ENCODE data around the gene MORN1.

Gene MORN1

GRCh38 chr1:2310332-2311183, 80.8 kb downstream of the MORN1 start:
- H3K4me1 ChIP-seq (ENCODE audit: low read length) = peaks cover 14% of the 10 kb centered on the region

GRCh38 chr1:2308844-2309243, 82.5 kb downstream of the MORN1 start:
- H3K79me2 ChIP-seq (ENCODE audit: low read length) = no peaks in the 10 kb centered on the region
- peaks cover 4% of the 10 kb centered on the region for H3K36me3 ChIP-seq (replicated peaks; ENCODE audit: low read depth, low read length)
- H3K4me1 ChIP-seq (ENCODE audit: low read length) = peaks cover 14% of the 10 kb centered on the region

More at GRCh38 chr1:2310332-2311183, 80.8 kb downstream of the MORN1 start:
- no peak overlapping the region for H3K27ac ChIP-seq (ENCODE audit: low read length)
- H3K27me3 ChIP-seq (ENCODE audit: low read depth, low read length) = no peaks in the 10 kb centered on the region
- H3K79me2 ChIP-seq (ENCODE audit: low read length) = no peaks in the 10 kb centered on the region
- H3K9ac ChIP-seq (ENCODE audit: low read length) = no peak overlapping the region
- no peaks in the 10 kb centered on the region for H4K20me1 ChIP-seq (ENCODE audit: insufficient read depth, low read length)
- TF ChIP-seq EZH2phosphoT487 (IDR thresholded peaks at IDR 0.05; ENCODE audit: low read depth) (no peak), CTCF (IDR thresholded peaks at IDR 0.05; ENCODE audit: low read depth, low read length) (no peak)
- H3K4me2 ChIP-seq (ENCODE audit: low read length) = no peak overlapping the region
- no peaks in the 10 kb centered on the region for H3K9me3 ChIP-seq (ENCODE audit: insufficient read depth, low read length)
- H3K4me3 ChIP-seq (ENCODE audit: low read length) = no peak overlapping the region
- H2AFZ ChIP-seq (ENCODE audit: low read depth, low read length) = no peak overlapping the region
- peaks cover 4% of the 10 kb centered on the region for H3K36me3 ChIP-seq (replicated peaks; ENCODE audit: low read depth, low read length)

GRCh38 chr1:2307972-2308371, 83.4 kb downstream of the MORN1 start:
- Histone ChIP-seq H4K20me1 (ENCODE audit: insufficient read depth, low read length) (no peaks in the 10 kb centered on the region), H3K27ac (ENCODE audit: low read length) (no peak overlapping the region), H3K4me2 (ENCODE audit: low read length) (no peak overlapping the region), H3K79me2 (ENCODE audit: low read length) (no peaks in the 10 kb centered on the region), H3K27me3 (ENCODE audit: low read depth, low read length) (no peaks in the 10 kb centered on the region), H3K36me3 (replicated peaks; ENCODE audit: low read depth, low read length) (peaks cover 4% of the 10 kb centered on the region), H3K9ac (ENCODE audit: low read length) (no peak overlapping the region), H3K9me3 (ENCODE audit: insufficient read depth, low read length) (no peaks in the 10 kb centered on the region), H3K4me3 (ENCODE audit: low read length) (no peak overlapping the region), H2AFZ (ENCODE audit: low read depth, low read length) (no peak overlapping the region), H3K4me1 (ENCODE audit: low read length) (peaks cover 14% of the 10 kb centered on the region)
- TF ChIP-seq CTCF (IDR thresholded peaks at IDR 0.05; ENCODE audit: low read depth, low read length) (no peak), EZH2phosphoT487 (IDR thresholded peaks at IDR 0.05; ENCODE audit: low read depth) (no peak)

More at GRCh38 chr1:2308844-2309243, 82.5 kb downstream of the MORN1 start:
- Histone ChIP-seq H3K27ac (ENCODE audit: low read length) (no peak overlapping the region), H3K9me3 (ENCODE audit: insufficient read depth, low read length) (no peaks in the 10 kb centered on the region), H2AFZ (ENCODE audit: low read depth, low read length) (no peak overlapping the region), H3K9ac (ENCODE audit: low read length) (no peak overlapping the region), H4K20me1 (ENCODE audit: insufficient read depth, low read length) (no peaks in the 10 kb centered on the region), H3K27me3 (ENCODE audit: low read depth, low read length) (no peaks in the 10 kb centered on the region), H3K4me2 (ENCODE audit: low read length) (no peak overlapping the region), H3K4me3 (ENCODE audit: low read length) (no peak overlapping the region)
- TF ChIP-seq EZH2phosphoT487 (IDR thresholded peaks at IDR 0.05; ENCODE audit: low read depth) = no peak
- TF ChIP-seq CTCF (IDR thresholded peaks at IDR 0.05; ENCODE audit: low read depth, low read length) = no peak

- H3K27ac ChIP-seq (ENCODE audit: low read length) = no peak overlapping the region
- peaks cover 4% of the 10 kb centered on the region for H3K36me3 ChIP-seq (replicated peaks; ENCODE audit: low read depth, low read length)
- no peak overlapping the region for H3K4me2 ChIP-seq (ENCODE audit: low read length)
- H3K79me2 ChIP-seq (ENCODE audit: low read length) = peaks cover 8% of the 10 kb centered on the region
- TF ChIP-seq EZH2phosphoT487 (IDR thresholded peaks at IDR 0.05; ENCODE audit: low read depth) (no peak), CTCF (IDR thresholded peaks at IDR 0.05; ENCODE audit: low read depth, low read length) (no peak)
- peaks cover 7% of the 10 kb centered on the region for H3K4me1 ChIP-seq (ENCODE audit: low read length)
- H3K9me3 ChIP-seq (ENCODE audit: insufficient read depth, low read length) = no peaks in the 10 kb centered on the region
- 0 out of 2 replicates have a peak, but pooled peaks cover 3% of the 10 kb centered on the region for H4K20me1 ChIP-seq (ENCODE audit: insufficient read depth, low read length)
- H3K27me3 ChIP-seq (ENCODE audit: low read depth, low read length) = no peaks in the 10 kb centered on the region
- no peak overlapping the region for H2AFZ ChIP-seq (ENCODE audit: low read depth, low read length)
- no peak overlapping the region for H3K4me3 ChIP-seq (ENCODE audit: low read length)
- no peak overlapping the region for H3K9ac ChIP-seq (ENCODE audit: low read length)
Observed at GRCh38 chr1:2307064-2307605, 84.2 kb downstream of the MORN1 start.

Data from OCI-LY3 (cell line).